ENCODE data around the gene EVA1A.

DNA sequence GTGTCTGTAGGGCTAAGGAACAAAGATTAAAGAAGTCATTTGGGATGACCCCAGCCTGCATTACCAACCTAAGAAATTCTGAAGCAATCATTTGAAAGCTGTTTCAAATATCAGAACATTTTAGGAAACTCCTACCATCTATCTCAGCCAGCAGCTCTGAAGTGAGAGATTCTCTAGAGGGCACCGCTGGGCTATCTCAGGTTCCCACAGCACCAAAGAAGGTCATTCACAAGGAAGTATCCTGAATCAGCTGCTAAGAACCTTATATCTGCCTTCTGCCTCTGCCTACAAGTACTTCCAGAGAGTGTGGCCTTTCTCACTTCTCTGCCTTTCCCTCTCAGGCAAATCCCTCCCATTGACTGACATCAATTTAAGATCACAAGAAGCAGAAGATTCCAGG, 13.4 kb upstream of the EVA1A start:
- no peak for TF ChIP-seq PHF8 (IDR thresholded peaks at IDR 0.05; ENCODE audit: borderline replicate concordance, low read depth)
- TF ChIP-seq, protein P1, sequence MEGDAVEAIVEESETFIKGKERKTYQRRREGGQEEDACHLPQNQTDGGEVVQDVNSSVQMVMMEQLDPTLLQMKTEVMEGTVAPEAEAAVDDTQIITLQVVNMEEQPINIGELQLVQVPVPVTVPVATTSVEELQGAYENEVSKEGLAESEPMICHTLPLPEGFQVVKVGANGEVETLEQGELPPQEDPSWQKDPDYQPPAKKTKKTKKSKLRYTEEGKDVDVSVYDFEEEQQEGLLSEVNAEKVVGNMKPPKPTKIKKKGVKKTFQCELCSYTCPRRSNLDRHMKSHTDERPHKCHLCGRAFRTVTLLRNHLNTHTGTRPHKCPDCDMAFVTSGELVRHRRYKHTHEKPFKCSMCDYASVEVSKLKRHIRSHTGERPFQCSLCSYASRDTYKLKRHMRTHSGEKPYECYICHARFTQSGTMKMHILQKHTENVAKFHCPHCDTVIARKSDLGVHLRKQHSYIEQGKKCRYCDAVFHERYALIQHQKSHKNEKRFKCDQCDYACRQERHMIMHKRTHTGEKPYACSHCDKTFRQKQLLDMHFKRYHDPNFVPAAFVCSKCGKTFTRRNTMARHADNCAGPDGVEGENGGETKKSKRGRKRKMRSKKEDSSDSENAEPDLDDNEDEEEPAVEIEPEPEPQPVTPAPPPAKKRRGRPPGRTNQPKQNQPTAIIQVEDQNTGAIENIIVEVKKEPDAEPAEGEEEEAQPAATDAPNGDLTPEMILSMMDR (IDR thresholded peaks at IDR 0.05) = no peak
- no peak for TF ChIP-seq POLR2A (IDR thresholded peaks at IDR 0.05; ENCODE audit: low read length)
